UCSD-AML1 (cell line): ENCODE measurements around the gene CLSTN2.

Source experiments
- DNase-seq: peaks from one replicate; lab custom pipeline; 2025; ENCODE audit not compliant: unreplicated experiment; lab: John Stamatoyannopoulos, UW

Gene CLSTN2

GRCh38 chr3:140051019-140051957 is 116.3 kb downstream of the CLSTN2 start:
- DNase-seq: no peak

GRCh38 chr3:140052771-140053702 is 118.1 kb downstream of the CLSTN2 start:
- no peak for DNase-seq

- no peak for DNase-seq
Observed at GRCh38 chr3:140053794-140054193, 118.8 kb downstream of the CLSTN2 start.

- DNase-seq: no peak
Observed at GRCh38 chr3:140055092-140055791, 120.3 kb downstream of the CLSTN2 start.

GRCh38 chr3:140056047-140056446 is 121.1 kb downstream of the CLSTN2 start:
- no peak for DNase-seq

- DNase-seq: no peak
Observed at GRCh38 chr3:140061211-140061610, 126.2 kb downstream of the CLSTN2 start.

- DNase-seq: no peak
Observed at GRCh38 chr3:140062461-140062860, 127.5 kb downstream of the CLSTN2 start.

- no peak for DNase-seq
Observed at GRCh38 chr3:140067487-140067886, 132.5 kb downstream of the CLSTN2 start.

- no peak for DNase-seq
Observed at GRCh38 chr3:140068494-140069017, 133.6 kb downstream of the CLSTN2 start.

GRCh38 chr3:140073278-140074045 is 138.5 kb downstream of the CLSTN2 start:
- no peak for DNase-seq

- DNase-seq: no peak
Observed at GRCh38 chr3:140076552-140076951, 141.6 kb downstream of the CLSTN2 start.

- no peak for DNase-seq
Observed at GRCh38 chr3:140077406-140077805, 142.4 kb downstream of the CLSTN2 start.

GRCh38 chr3:140078343-140078742 is 143.4 kb downstream of the CLSTN2 start:
- DNase-seq: no peak

GRCh38 chr3:140078940-140079339 is 144.0 kb downstream of the CLSTN2 start:
- DNase-seq: no peak

GRCh38 chr3:140081887-140082286 is 146.9 kb downstream of the CLSTN2 start:
- DNase-seq: no peak

- no peak for DNase-seq
Observed at GRCh38 chr3:140085001-140085400, 150.0 kb downstream of the CLSTN2 start.

GRCh38 chr3:140086642-140087041 is 151.7 kb downstream of the CLSTN2 start:
- no peak for DNase-seq

- no peak for DNase-seq
Observed at GRCh38 chr3:140088058-140088457, 153.1 kb downstream of the CLSTN2 start.

- DNase-seq: no peak
Observed at GRCh38 chr3:140088513-140088912, 153.5 kb downstream of the CLSTN2 start.
